ENCODE measurements around the gene SLC13A4. TPM values are rescaled to one million over a fixed set of nuclear protein-coding genes. Genes with fewer than 3 reads are reported as not detected.
"Not testable (repeated sequence)": the region's sequence is repeated elsewhere in the genome, so short reads cannot be mapped to it uniquely, and the experiment has no call there.

Gene SLC13A4
- total RNA-seq, 6 donors from 2014 or later, result 0.20 to 0.30 TPM; not detected in 4

GRCh38 chr7:135672560-135673359 is 55.2 kb downstream of the SLC13A4 start:
- DNase-seq (no peak), ATAC-seq (ENCODE audit: low FRiP score in 2 of 2) (peak; percentile 63 to 82)
- WGBS, 2 donors, result 42 to 53% methylated on average over 3 of the region's 3 CpGs
- peaks cover 0 to 29% (median 11%) of the 10 kb centered on the region in 4 donors for H3K4me1 ChIP-seq
- H3K27me3 ChIP-seq, result no peaks in the 10 kb centered on the region
- no peak for TF ChIP-seq EP300 (IDR thresholded peaks at IDR 0.05)
- peak; percentile 45 to 81 (median 71) for TF ChIP-seq CTCF (IDR thresholded peaks at IDR 0.05)
- TF ChIP-seq POLR2AphosphoS5 (IDR thresholded peaks at IDR 0.05), result no peak
- TF ChIP-seq POLR2A (IDR thresholded peaks at IDR 0.05), result no peak
- peak overlapping the region in 2 of 4 donors; percentile 11 to 35 for H3K27ac ChIP-seq
- H3K9me3 ChIP-seq, result no peaks in the 10 kb centered on the region
- peaks cover 0 to 22% (median 1%) of the 10 kb centered on the region in 4 donors for H3K36me3 ChIP-seq
- H3K4me3 ChIP-seq, result no peak overlapping the region

GRCh38 chr7:135670179-135670578 is 57.8 kb downstream of the SLC13A4 start:
- peak in 1 of 2 donors; percentile 53 for ATAC-seq (ENCODE audit: low FRiP score in 2 of 2)
- peaks cover 0 to 48% (median 14%) of the 10 kb centered on the region in 4 donors for H3K4me1 ChIP-seq
- TF ChIP-seq EP300 (IDR thresholded peaks at IDR 0.05) (no peak), POLR2AphosphoS5 (IDR thresholded peaks at IDR 0.05) (no peak), CTCF (IDR thresholded peaks at IDR 0.05) (no peak), POLR2A (IDR thresholded peaks at IDR 0.05) (no peak)
- H3K27me3 ChIP-seq, result no peaks in the 10 kb centered on the region
- peaks cover 0 to 17% (median 0%) of the 10 kb centered on the region in 4 donors for H3K36me3 ChIP-seq
- H3K27ac ChIP-seq, result no peak overlapping the region
- DNase-seq, result no peak
- H3K9me3 ChIP-seq, result no peaks in the 10 kb centered on the region
- no peak overlapping the region for H3K4me3 ChIP-seq
- 57 to 68% methylated on average over 1 of the region's 1 CpG for WGBS, 2 donors

GRCh38 chr7:135669774-135670173 is 58.2 kb downstream of the SLC13A4 start:
- no peak for TF ChIP-seq CTCF (IDR thresholded peaks at IDR 0.05)
- no peak for TF ChIP-seq POLR2A (IDR thresholded peaks at IDR 0.05)
- no peak for TF ChIP-seq POLR2AphosphoS5 (IDR thresholded peaks at IDR 0.05)
- TF ChIP-seq EP300 (IDR thresholded peaks at IDR 0.05), result no peak
- Histone ChIP-seq H3K27ac (no peak overlapping the region), H3K9me3 (no peaks in the 10 kb centered on the region), H3K4me3 (no peak overlapping the region), H3K4me1 (peaks cover 0 to 48% (median 14%) of the 10 kb centered on the region in 4 donors), H3K36me3 (peaks cover 0 to 13% (median 0%) of the 10 kb centered on the region in 4 donors), H3K27me3 (no peaks in the 10 kb centered on the region)
- DNase-seq (no peak), ATAC-seq (ENCODE audit: low FRiP score in 2 of 2) (no peak)
- 73 to 79% methylated on average over 1 of the region's 1 CpG for WGBS, 2 donors

- H3K4me1 ChIP-seq, result peaks cover 2 to 56% (median 16%) of the 10 kb centered on the region in 4 donors
- DNase-seq; H3K9me3 ChIP-seq; ATAC-seq (ENCODE audit: low FRiP score in 2 of 2); H3K27me3 ChIP-seq; H3K4me3 ChIP-seq; H3K36me3 ChIP-seq; H3K27ac ChIP-seq: not testable (repeated sequence)
- WGBS, 2 donors, result 59 to 64% methylated on average over 6 of the region's 6 CpGs
Observed at GRCh38 chr7:135668852-135669395, 59.1 kb downstream of the SLC13A4 start.

GRCh38 chr7:135667626-135668025 is 60.4 kb downstream of the SLC13A4 start:
- not testable (repeated sequence) for ATAC-seq (ENCODE audit: low FRiP score in 2 of 2); H3K36me3 ChIP-seq; DNase-seq; H3K27me3 ChIP-seq; H3K4me3 ChIP-seq; H3K9me3 ChIP-seq; H3K27ac ChIP-seq
- peaks cover 9 to 55% (median 23%) of the 10 kb centered on the region in 4 donors for H3K4me1 ChIP-seq
- 88 to 95% methylated on average over 1 of the region's 1 CpG for WGBS, 2 donors

Measured in upper lobe of left lung (tissue), 6 donors.